Endometrial microvascular endothelial cells (primary cell): ENCODE measurements around the gene CGREF1. TPM values are rescaled to one million over a fixed set of nuclear protein-coding genes. Genes with fewer than 3 reads are reported as not detected.
"Not testable (repeated sequence)": the region's sequence is repeated elsewhere in the genome, so short reads cannot be mapped to it uniquely, and the experiment has no call there.

ENCODE experiments used
- in situ Hi-C: cut with HindIII; loops from 2 replicates; pipeline ENCODE4 v1.10.0; 2017; ENCODE audit warnings: low sequenced_read_pairs, low pct_unique_long_range_greater_than_20kb; ENCODE audit errors: inconsistent ontology term
- total RNA-seq: library from RNA; depleted of rRNA; stranded (reverse); fragments of >200 nt; gene quantifications from one replicate; pipeline ENCODE4 v1.2.3, GENCODE V29; 2015; ENCODE audit errors: inconsistent ontology term

The CGREF1 gene
- total RNA-seq, 1 donor from 2014 or later = not detected

DNA sequence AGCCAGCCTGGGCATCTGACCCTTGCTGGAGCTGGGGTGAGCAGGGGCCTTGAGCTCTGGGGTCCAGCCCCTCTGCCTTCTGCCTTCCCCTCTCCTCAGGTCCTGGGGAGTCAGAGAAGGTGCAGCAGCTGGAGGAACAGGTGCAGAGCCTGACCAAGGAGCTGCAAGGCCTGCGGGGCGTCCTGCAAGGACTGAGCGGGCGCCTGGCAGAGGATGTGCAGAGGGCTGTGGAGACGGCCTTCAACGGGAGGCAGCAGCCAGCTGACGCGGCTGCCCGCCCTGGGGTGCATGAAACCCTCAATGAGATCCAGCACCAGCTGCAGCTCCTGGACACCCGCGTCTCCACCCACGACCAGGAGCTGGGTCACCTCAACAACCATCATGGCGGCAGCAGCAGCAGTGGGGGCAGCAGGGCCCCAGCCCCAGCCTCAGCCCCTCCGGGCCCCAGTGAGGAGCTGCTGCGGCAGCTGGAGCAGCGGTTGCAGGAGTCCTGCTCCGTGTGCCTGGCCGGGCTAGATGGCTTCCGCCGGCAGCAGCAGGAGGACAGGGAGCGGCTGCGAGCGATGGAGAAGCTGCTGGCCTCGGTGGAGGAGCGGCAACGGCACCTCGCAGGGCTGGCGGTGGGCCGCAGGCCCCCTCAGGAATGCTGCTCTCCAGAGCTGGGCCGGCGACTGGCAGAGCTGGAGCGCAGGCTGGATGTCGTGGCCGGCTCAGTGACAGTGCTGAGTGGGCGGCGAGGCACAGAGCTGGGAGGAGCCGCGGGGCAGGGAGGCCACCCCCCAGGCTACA, 36.8 kb downstream of the CGREF1 start:
- in situ Hi-C loops = no loop called here

DNA sequence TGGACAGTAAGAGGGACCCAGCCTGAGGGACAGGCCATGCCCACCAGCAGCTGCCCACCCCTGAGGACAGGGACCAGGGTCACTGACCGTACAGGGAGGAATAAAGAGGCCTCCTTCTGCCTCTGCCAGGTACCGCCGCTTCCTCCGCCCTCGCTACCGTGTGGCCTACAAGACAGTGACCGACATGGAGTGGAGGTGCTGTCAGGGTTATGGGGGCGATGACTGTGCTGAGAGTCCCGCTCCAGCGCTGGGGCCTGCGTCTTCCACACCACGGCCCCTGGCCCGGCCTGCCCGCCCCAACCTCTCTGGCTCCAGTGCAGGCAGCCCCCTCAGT, 38.4 kb downstream of the CGREF1 start:
- in situ Hi-C loops = no loop called here

DNA sequence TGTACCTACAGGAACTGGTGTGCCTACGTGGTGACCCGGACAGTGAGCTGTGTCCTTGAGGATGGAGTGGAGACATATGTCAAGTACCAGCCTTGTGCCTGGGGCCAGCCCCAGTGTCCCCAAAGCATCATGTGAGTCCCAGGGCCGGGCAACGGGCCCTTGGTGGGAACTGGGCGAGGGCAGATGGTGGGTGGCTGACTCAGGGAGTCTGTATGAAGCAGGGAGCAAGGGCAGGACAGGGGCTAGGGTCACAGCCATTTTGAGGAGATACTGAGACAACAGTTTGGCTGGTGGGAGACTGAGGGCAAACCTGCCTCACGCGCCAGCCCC, 38.8 kb downstream of the CGREF1 start:
- in situ Hi-C loops = no loop called here

DNA sequence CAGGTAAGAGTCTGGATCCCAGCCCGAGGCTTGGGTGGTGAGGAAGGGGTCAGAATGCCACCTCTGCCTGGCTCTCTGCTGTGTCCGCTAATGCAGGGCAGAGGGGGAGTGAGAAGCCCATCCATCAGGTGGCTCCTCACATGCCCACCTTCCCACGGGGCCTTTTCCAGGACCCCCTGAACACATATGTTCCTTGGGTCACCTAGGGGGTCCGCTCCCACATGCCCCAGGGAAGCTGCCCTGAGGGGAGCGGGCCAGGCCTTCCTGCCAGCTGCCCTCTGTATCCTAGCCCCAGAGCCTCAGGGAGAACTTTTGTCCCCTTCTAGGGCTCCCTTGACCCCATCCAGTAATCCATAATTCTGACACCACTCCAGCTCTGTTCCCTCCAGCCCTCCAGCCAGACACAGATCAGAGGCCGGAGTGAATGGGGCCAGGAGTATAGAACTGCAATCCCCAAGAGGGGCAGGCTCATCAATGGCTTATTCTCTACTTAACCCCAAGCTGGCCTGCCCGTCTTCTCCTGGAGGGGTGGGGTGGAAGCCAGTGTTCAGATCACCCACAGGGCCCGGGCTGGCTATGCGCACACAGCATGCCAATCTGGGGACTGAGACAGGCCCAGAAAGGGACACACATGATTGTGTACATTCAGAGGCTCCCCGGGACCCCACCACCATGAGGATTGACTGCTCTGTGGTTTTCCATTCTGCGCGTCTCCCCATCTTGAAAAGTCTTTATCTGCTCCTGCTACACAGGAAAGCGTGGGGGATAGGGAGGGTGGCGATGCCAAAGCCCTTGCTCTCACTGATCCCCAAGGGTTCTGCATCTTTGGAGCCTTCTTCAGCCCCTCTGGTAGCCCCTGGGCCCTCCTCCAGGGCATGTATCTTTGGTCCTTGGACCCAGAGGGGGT, 39.4 kb downstream of the CGREF1 start:
- in situ Hi-C loops = no loop called here

DNA sequence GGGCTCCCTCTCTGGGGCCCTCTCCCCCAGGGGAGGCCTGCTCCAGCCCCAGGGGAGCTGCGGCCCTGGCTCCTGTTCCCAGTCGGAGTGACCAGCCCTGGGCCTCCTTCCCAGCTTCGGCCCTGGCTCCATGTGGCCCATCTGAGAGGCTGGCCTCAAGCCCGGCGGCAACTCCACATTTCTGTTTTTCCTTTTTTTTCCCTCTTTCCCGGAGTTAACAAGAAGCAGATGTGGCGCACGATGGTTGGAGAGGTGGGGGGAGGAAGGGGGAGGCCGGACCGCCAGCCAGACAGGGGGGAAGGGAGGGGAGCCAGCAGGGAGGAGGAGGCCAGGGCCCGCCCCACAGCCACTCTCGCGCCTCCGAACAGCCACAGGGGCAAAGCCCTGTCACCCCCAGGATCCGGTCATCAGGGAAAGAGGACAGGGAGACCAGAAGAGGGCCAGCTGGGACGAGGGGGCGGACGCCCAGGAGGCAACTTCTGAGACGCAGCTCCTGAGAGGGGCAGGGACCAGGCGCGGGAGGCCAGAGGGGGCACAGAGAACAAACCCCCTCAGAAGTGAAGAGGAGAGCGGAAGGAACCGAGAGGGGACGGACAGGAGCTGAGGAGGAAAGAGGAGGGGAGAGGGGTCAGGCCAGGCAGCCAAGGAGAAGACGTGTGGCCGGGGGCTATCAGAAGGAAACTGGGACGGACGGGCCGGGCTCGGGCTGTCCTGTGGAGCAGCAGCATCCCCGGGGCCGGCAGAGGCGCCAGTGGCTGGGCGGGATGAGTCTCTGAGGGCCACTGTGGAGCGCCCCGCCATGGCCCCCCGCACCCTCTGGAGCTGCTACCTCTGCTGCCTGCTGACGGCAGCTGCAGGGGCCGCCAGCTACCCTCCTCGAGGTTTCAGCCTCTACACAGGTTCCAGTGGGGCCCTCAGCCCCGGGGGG, 40.4 kb downstream of the CGREF1 start, which contains the start of gene EMILIN1:
TSS of gene EMILIN1 (plus strand) at position 349 of the 928 bp plus-strand sequence. CDS start at position 800, 451 bp downstream.
- in situ Hi-C loops = no loop called here

DNA sequence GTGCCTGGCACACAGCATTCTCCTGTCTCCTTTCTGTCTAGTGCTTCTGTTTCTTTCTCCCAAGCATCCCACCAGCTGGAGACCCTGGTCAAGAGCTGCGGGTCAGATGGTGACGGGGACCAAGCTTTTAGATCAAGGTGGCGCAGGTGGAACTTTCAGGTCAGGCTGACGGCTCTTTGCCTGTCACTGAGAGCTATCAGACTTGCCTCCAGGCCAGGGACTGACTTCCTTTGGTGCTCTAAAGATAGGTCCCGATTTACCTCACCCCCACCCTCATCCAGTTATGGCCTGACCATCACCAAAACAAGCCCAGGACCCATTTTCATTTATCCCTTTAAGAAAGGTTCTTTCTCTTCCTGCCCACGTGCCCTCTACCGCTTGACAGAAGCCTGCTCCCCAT, 41.7 kb downstream of the CGREF1 start:
- in situ Hi-C loops = no loop called here

DNA sequence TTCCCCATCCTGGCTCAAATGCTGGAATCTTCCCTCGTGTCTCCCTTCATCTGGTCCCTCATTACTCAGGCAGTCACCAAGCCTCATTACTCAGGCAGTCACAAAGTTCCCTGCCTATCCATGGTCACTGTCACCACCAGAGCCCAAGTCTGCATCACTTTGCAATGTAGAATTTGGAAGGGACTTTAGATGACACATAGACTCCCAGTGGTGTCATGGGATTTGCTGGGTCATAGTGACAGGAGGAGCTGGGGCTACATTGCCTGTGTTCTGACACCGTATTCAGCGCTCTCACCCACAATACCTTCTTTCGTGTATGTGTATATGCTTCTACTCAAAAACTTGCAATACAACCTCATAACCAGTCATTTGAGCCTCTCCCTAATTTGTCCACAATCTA, 42.6 kb downstream of the CGREF1 start:
- in situ Hi-C loops = no loop called here

DNA sequence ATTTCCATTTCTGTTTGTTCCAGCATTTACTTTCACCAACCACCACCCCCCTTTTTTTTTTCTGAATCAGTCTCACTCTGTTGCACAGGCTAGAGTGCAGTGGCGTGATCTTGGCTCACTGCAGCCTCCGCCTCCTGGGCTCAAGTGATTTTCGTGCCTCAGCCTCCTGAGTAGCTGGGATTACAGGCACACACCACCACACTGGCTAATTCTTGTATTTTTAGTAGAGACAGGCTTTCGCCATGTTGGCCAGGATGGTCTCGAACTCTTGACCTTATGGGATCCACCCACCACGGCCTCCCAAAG, 43.4 kb downstream of the CGREF1 start:
- in situ Hi-C loops = not testable (repeated sequence)

DNA sequence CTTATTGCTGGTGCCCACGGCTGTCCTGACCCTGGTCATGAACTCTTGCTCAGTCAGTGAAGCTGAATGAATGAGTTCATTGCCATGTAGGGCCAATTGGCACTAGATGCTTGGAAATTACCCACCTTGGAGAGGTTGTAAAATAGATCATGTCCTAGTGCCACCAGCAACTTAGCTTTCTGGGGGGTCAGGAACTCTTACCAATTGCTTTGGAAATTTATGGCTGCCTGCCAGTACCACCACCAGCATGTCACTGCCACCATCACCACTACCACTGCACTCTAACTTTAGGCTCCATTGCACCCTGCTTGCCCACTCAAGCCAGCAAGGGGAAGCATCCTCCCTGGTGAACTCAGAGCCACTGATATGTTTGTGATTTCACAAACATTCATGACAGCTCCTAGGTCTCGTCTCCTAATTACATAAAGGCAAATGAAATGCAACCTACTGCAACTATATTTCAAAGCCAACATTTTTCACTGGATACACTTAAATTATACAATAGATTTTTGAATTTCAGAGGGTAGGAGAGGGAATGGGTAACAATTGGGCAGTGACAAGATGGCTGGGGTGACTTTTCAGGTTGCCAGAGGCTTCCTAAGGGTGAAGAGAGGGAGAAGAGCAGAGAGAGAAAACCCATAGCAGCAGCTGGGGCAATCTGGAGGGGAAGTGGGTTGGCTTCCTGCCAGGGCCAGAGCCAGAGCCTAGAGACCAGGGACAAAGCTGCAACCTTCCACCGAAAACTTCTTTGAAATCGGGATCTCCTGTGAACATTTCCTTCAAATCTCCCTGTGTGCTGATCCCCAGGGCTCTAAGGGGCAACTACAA, 44.0 kb downstream of the CGREF1 start:
- in situ Hi-C loops = no loop called here

DNA sequence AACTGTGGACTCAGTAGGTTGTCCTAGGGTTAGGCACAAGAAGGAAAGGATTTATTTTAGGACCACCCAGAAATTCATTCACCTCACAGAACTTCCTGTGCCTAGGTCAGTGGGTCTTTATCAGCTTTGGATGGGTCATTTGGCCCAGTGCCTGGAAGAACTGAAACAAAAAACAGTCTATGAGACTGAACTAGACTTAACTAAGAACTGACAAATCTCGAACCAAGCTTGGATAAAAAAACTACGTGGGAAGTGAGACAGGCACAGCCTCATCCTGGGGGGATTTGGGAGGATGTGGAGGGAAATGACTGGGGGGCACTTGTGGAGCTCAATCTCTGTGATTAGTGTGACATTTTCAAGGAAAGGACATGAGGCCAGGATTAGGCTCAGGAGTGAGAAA, 45.1 kb downstream of the CGREF1 start:
- in situ Hi-C loops = no loop called here

DNA sequence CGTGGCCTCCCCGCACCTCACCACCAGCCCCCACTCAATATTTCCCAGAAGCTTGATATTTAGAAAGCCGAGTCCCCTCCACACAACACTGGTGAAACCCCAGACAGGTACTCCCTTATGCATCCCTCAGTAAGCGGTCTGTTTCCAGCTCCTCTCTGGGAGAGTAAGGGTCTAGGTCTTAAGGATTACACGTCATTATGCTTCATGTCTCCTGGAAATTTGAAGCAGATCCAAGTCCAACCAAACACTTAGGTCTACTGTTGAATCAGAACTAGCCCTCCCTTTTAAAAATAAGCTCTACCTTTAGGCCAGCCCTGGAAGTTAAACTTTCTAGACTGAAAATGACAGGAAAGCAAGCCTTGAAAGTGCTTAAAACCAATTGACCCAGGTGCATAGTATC, 46.0 kb downstream of the CGREF1 start:
- in situ Hi-C loops = no loop called here

DNA sequence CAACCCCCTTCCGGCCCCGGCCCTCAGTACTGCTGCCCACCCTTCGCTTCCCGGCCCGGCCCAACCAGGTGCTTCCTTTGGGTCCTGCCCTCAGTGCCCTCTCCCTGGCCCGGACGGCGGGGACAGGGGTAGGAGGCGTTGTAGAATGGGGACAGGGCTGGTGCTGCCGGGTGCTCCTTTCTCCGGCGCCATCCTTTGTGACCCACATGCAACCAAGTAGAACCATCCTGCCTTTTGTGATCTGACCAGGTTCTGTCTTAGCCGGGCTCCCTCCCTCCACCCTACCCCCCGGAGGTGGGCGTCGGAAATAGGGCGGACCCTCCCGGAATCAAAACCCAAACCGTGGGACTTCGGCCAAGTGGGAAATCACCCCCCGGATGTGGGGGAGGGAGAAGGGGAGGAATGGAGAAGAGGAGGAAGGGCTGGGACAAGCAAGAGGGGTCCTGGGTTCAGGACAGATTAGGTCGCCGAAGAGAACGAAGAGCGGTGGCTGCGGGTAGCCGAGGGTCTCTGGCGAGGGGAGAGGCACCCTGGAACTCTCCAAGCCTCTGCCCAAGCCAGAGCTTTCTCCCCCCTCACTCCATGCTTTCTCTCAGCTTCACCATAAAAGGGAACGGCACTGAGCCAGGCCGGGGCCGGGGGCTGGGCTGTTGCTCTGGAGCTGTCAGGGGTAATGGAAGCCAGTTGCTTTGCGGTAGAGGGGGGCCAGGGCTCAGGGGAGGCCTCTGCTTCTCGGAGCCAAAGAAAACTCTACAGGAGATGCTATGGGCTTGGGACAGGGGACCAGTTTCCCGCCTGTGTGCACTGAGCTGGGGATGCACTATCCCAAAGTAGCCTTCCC, 46.7 kb downstream of the CGREF1 start:
- in situ Hi-C loops = no loop called here

DNA sequence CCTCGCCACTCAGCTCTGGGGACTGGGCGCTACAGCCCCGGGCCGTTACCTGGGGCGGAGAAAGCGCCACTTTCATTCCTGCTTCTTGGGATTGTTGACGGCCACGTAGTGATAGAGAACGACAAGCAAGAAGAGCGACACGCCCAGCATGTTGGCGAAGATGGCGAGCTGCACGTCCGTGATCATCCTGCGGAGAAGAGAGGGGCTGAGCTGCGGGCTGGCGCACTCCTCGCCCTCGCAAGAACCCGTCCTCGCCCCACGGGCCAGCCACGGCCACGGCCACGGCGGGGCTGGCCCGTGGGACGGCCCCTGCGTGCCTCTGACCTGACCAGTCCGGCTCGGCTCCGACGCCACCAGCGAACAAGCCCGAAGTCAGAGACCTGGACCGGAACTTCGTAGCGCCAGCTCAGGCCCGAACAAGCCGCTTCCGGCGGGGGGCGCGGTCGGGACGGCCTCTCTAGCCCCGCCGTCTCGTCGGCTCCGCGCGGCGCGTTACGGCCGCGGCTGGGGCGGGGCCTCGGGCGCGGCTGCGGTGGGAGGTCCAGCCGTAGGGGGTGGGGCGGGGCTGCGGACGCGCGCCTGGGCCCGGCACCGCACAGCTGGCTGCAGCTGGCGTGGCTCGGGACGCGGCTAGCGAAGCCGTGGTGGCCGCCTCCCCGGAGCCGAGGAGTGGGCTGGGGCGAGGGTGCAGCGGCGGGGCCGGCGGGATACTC, 47.5 kb downstream of the CGREF1 start, which contains the start of gene OST4:
TSS of gene OST4 (minus strand) at position 378 of the 713 bp plus-strand sequence.
- in situ Hi-C loops = no loop called here

DNA sequence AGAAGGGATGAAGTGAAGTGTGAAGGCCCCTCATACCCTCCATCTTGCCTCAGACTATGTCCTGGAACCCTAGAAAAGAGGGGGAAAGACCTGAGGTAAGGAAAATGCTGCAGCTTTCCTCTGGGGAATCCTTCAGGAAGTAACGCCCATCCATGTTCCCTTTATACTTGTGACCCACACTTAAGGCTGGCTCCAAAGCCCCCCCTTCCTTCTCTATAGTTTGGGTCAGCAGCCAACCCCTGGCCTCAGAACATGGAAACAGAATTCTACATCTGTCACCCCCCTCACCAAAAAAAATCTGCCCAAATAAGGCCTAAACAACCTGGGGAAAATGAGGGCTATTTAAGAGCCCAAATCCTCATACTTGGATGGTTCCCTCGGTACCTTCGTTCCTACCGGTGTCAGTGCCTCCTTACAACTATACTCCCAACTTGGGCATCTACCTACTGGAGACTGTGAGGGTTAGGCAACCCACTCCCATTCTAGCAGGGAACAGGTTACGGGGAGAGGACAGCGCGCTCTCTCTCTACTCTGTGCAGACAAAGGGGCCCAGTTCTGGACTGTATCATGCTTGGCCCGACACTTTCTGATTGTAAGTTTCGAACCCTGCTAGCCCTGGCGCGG, 48.2 kb downstream of the CGREF1 start:
- in situ Hi-C loops = no loop called here

DNA sequence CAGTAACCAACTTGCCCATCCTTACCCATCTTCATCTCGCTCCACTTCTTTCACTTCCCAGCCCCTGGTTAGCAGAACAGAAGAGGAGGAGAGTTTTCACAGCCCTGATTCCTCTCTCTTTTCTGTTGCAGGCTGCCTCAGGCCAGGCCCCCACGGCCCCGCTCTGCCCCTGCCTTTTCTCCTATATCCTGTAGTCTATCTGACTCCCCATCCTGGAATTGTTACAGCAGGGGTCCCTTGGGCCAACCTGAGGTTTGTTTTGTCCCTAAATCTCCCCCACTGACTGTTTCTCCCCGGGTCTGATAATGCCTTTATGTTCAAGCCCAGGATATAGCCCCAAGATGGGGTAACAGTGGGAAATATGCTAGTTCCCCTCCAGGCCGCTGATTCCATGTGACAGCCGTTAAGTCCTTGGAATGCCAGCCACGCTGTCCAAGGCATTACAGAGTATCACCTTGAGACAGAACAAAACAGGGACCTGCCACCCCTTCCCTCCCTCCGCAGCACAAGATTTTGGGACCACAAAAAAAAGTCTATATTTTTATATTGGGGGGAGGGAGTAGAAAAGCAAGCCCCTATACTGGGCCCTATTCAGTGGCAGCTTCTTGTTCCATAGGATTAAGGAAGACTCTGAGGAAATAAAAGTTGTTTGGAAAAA, 48.8 kb downstream of the CGREF1 start:
- in situ Hi-C loops = no loop called here

DNA sequence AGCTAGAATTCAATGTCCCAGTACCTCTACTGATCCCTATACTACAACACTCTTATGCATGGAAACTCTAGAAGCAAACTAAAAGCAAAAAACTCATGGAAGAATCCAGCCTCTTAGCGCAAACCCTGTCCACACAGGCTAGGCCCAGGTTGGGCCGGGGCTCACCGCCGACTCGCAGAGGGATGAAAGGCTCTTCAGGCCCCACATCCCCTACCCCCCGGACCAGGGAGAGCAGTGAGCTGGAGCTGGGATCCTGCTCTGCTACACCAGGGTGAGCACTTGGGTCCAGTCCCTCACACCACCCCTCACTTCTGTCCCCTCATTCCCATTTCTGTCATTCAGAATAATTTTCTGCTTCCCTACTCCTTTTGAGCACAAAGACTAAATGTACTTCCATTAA, 49.5 kb downstream of the CGREF1 start:
- in situ Hi-C loops = no loop called here
